Endothelial cell (in vitro differentiated cells): ENCODE measurements around the gene GARIN1A. TPM values are rescaled to one million over a fixed set of nuclear protein-coding genes. Genes with fewer than 3 reads are reported as not detected.
"Not testable (repeated sequence)": the region's sequence is repeated elsewhere in the genome, so short reads cannot be mapped to it uniquely, and the experiment has no call there.

Source experiments
- DNase-seq: peaks from one replicate; pipeline ENCODE4 v3.0.0; 2021; ENCODE audit warnings: low spot score
- H3K27ac Mint-ChIP-seq: one replicate; pipeline ENCODE4 v1.8.0; 2021; ENCODE audit warnings: mixed read lengths, inconsistent platforms; ENCODE audit not compliant: unreplicated experiment
- H3K27me3 Mint-ChIP-seq: one replicate; pipeline ENCODE4 v1.8.0; 2021; ENCODE audit warnings: mild to moderate bottlenecking, moderate library complexity, mixed read lengths, inconsistent platforms; ENCODE audit not compliant: unreplicated experiment
- H3K36me3 Mint-ChIP-seq: one replicate; pipeline ENCODE4 v1.8.0; 2021; ENCODE audit warnings: mild to moderate bottlenecking, low read depth, mixed read lengths, inconsistent platforms; ENCODE audit not compliant: unreplicated experiment
- H3K4me1 Mint-ChIP-seq: one replicate; pipeline ENCODE4 v1.8.0; 2021; ENCODE audit warnings: mild to moderate bottlenecking, mixed read lengths, inconsistent platforms; ENCODE audit not compliant: unreplicated experiment
- H3K4me3 Mint-ChIP-seq: one replicate; pipeline ENCODE4 v1.8.0; 2021; ENCODE audit warnings: mild to moderate bottlenecking, mixed read lengths, inconsistent platforms; ENCODE audit not compliant: unreplicated experiment
- H3K9me3 Mint-ChIP-seq: one replicate; pipeline ENCODE4 v1.8.0; 2021; ENCODE audit warnings: mixed read lengths, inconsistent platforms; ENCODE audit not compliant: unreplicated experiment
- CTCF ChIP-seq: fragments of 200-600 bp; sonication (generic); IDR thresholded peaks from one replicate; pipeline ENCODE4 v1.5.0; 2021; ENCODE audit warnings: antibody characterized with exemption; ENCODE audit not compliant: unreplicated experiment
- total RNA-seq: library from RNA; stranded (reverse); fragmentation: NEBNext Ultra II Directional; extraction: Animal tissue kit (Norgen Biotek cat#: 25700); gene quantifications from one replicate; pipeline ENCODE4 v1.2.1, GENCODE V29; 2021; ENCODE audit not compliant: unreplicated experiment

GARIN1A gene
- total RNA-seq, 1 donor from 2014 or later = 4.3 TPM

- TF ChIP-seq CTCF = no peak
Measured at GRCh38 chr7:128681794-128682537, 9.9 kb downstream of the GARIN1A start.

GRCh38 chr7:128683270-128683669 is 11.2 kb downstream of the GARIN1A start:
- not testable (repeated sequence) for DNase-seq, H3K27me3 Mint-ChIP-seq, H3K4me1 Mint-ChIP-seq, H3K4me3 Mint-ChIP-seq, H3K9me3 Mint-ChIP-seq, H3K27ac Mint-ChIP-seq
- H3K36me3 Mint-ChIP-seq = peaks cover 53% of the 10 kb centered on the region

More at GRCh38 chr7:128681794-128682537, 9.9 kb downstream of the GARIN1A start:
- Mint-ChIP-seq H3K27me3 (no peaks in the 10 kb centered on the region), H3K4me1 (no peaks in the 10 kb centered on the region), H3K27ac (no peak overlapping the region), H3K4me3 (no peak overlapping the region), H3K36me3 (peaks cover 41% of the 10 kb centered on the region), H3K9me3 (no peaks in the 10 kb centered on the region)
- DNase-seq = no peak

- not testable (repeated sequence) for H3K9me3 Mint-ChIP-seq, H3K4me3 Mint-ChIP-seq, H3K4me1 Mint-ChIP-seq, H3K27me3 Mint-ChIP-seq, H3K27ac Mint-ChIP-seq, DNase-seq
- H3K36me3 Mint-ChIP-seq = peaks cover 56% of the 10 kb centered on the region
Measured at GRCh38 chr7:128683738-128684137, 11.6 kb downstream of the GARIN1A start.

GRCh38 chr7:128687131-128687530 is 15.0 kb downstream of the GARIN1A start:
- TF ChIP-seq CTCF = no peak
- DNase-seq = no peak
- no peak overlapping the region for H3K4me3 Mint-ChIP-seq

GRCh38 chr7:128688492-128688891 is 16.4 kb downstream of the GARIN1A start:
- no peaks in the 10 kb centered on the region for H3K27me3 Mint-ChIP-seq

More at GRCh38 chr7:128687131-128687530, 15.0 kb downstream of the GARIN1A start:
- Mint-ChIP-seq H3K27me3 (no peaks in the 10 kb centered on the region), H3K36me3 (peaks cover 50% of the 10 kb centered on the region), H3K27ac (no peak overlapping the region), H3K4me1 (no peaks in the 10 kb centered on the region), H3K9me3 (no peaks in the 10 kb centered on the region)

GRCh38 chr7:128689161-128689935 is 17.3 kb downstream of the GARIN1A start:
- not testable (repeated sequence) for DNase-seq, H3K4me1 Mint-ChIP-seq, H3K27ac Mint-ChIP-seq, H3K27me3 Mint-ChIP-seq, H3K4me3 Mint-ChIP-seq, H3K9me3 Mint-ChIP-seq
- peaks cover 36% of the 10 kb centered on the region for H3K36me3 Mint-ChIP-seq

More at GRCh38 chr7:128688492-128688891, 16.4 kb downstream of the GARIN1A start:
- H3K4me1 Mint-ChIP-seq = no peaks in the 10 kb centered on the region
- no peak for TF ChIP-seq CTCF
- no peak overlapping the region for H3K27ac Mint-ChIP-seq
- no peak for DNase-seq
- no peaks in the 10 kb centered on the region for H3K9me3 Mint-ChIP-seq
- no peak overlapping the region for H3K4me3 Mint-ChIP-seq
- peaks cover 42% of the 10 kb centered on the region for H3K36me3 Mint-ChIP-seq
